NCI-H1436 (cell line): ENCODE measurements around the gene E2F4.

Source experiments
- DNase-seq: peaks from one replicate; lab custom pipeline; 2025; lab: John Stamatoyannopoulos, UW

The E2F4 gene

DNA sequence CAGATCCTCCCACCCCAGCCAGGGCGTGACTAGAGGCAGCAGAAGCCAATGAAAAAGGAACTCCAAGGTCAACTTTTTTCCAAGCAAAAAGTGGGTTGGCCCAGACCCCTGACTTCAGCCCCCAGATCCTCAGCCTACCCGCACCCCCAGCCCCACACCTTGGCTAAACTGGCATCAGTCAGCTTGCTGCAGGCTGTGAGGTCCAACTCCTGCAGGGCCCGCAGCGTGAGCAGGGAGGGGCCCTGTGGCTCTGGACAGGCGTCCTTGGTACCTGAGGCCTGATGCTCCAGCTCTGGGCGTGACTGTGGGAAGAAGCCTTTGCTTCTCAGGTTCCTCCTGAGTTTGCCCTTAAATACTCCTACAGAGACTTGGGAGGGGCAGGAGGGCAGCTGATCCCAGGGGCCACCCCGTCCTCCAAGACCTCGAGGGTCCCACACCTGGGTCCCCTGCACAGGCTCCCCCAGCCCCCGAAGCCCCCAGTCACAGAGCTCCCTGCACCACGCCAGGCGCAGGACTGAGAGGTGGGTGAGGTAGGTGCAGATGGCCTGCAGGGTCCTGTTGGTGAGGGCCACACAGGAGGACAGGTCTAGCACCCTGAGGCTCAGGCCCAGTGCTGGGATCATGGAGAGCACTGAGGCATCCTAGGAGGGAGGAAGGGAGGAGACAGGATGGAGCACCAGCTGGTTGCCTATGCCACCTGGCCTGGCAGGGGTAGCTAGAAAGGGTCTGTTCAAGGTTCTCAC lies 16.4 kb downstream of the E2F4 start:
- no peak for DNase-seq

DNA sequence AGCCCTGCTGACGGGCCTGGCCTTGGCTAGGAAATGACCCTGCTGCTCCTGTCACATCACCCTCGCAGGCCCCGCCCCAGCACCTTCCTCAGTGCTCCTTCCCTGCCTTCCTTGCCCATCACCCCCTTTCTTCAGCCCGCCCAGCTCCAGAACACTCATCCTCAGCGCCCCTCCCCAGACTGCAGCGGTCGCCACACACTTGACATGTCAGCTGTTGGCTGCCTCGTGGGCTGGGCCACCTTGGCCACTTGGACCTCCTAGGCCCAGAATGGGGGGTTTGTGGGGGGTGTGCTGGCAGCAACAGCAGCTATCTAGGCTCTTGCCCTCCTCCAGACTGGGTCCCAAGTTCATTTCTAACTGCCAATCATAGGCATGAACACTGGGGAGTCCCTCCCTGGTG lies 17.6 kb downstream of the E2F4 start:
- no peak for DNase-seq

DNA sequence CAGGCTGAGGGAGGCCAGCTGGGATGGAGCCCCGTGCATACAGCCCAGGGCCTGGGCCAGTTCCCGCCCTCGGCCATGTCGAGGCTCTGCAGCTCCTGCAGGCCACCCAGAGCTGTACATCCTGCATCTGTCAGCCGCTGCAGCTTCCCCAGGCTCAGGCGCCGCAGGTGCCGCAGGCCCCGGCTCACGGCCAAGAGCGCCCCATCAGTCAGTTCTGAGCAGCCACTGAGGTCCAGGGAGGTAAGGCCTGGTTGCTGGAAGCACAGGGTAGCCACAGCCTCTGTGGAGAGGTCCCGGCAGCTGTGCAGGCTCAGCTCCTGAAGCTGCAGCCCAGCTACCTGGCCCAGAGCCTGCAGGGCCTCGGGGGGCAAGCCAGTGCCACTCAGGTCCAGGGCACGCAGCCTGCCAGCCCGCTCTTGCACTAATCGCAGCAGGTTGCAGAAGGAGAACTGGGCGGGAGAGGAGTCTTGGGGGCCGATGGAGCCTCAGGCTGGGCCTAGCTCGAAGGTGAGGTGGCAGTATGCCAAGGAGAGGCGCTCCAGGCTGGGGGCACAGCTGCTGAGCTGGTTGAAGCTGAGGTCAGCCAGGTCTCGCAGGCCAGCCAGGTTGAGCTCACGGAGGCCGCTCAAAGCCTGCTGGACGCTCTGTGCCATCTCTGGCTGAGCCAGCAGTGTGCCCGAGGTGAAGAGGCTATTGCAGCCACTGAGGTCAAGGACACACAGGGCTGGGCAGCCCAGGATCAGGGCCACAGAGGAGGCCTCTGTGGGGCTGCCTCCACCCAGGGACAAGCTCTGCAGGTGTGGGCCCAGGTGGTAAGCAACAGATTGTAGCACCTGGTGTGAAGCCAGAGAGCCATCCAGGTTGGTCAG lies 18.3 kb downstream of the E2F4 start:
- DNase-seq, result no peak

DNA sequence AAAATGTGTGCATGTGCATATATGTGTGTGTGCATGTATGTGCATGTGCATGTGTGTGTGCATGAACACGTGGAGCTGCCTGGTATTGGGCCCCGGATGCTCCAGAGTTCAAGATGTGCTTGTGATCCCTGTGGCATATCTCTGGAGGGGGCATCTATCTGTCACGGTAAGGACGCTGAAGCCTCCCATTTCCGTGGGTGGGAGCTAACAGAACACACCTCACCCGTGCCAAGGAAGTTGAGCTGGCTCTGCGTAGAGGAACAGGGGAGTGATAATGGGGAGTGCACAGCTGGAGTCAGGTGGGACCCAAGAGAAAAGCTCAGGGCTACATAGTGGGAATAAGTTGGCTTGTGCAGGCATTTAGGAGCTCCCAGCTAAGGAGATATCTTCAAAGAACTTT lies 19.7 kb downstream of the E2F4 start:
- no peak for DNase-seq

DNA sequence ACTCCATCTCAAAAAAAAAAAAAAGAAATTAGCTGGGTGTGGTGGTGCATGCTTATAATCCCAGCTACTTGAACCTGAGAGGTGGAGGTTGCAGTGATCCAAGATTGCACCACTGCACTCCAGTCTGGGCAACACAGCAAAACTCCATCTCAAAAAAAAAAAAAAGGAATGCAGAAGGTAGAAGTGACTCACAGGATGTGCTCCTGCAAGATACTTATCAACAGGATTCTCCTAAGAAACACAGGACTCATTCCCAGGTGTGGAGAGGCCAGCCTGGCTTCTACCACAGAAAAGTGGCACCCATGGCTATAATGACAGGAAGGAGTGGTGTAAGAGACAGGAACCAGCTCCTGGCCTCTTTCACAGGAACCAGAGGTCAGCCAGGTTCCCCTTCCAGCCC lies 20.8 kb downstream of the E2F4 start:
- DNase-seq, result no peak

DNA sequence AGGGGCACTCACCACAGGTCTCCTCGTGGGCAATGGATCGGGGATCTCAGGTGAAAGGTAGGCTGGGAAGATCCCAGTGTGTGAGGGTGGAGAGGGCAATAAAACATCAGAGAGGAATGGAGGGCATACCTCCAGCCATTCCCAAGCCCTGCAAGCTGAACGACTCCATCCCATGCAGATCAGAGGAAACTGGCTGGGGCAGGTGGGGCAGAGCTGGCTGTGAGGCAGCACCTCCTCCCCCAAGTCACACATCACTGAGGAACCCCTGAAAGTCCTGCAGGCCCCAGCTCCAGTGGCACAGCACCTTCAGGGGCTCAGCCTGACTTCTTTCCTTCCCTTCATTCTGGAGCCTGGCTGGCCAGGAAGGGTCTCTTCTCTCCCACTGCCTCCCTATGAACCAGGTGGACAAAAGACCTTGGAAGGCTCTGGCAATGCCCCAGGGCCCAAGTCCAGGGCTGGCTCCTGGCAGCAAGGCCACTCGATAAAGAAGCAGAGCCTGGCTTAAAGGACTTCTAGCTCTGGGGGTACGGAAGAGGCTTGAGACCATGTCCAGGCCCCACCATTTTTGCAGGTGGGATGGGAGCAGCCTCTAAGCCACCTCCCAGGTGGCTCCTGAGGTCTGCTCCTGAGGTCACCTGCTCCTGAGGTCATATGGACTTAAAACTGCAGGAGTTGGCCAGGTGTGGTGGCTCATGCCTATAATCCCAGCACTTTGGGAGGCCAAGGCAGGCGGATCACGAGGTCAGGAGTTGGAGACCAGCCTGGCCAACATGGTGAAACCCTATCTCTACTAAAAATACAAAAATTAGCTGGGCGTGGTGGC lies 21.5 kb downstream of the E2F4 start:
- DNase-seq, result no peak

DNA sequence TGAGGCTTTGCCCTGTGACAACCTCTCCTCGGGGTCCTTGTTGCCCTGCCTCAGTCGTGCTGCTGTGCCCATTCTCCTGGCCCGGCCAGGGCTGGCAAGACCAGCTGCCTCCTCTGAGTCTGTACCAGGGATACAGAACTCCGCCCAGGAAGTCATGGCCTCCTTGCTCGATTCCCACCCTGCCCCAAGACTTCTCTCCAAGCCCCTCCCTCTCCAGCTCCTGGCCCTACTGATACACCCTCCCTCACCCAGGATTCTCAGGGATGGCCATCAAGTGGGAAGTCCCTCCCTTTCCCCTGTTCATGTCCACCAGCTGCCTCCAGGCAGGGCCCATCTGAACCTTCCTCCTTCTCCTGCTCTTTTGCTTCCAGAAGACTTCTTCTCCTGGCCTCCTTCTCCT lies 23.8 kb downstream of the E2F4 start:
- no peak for DNase-seq

DNA sequence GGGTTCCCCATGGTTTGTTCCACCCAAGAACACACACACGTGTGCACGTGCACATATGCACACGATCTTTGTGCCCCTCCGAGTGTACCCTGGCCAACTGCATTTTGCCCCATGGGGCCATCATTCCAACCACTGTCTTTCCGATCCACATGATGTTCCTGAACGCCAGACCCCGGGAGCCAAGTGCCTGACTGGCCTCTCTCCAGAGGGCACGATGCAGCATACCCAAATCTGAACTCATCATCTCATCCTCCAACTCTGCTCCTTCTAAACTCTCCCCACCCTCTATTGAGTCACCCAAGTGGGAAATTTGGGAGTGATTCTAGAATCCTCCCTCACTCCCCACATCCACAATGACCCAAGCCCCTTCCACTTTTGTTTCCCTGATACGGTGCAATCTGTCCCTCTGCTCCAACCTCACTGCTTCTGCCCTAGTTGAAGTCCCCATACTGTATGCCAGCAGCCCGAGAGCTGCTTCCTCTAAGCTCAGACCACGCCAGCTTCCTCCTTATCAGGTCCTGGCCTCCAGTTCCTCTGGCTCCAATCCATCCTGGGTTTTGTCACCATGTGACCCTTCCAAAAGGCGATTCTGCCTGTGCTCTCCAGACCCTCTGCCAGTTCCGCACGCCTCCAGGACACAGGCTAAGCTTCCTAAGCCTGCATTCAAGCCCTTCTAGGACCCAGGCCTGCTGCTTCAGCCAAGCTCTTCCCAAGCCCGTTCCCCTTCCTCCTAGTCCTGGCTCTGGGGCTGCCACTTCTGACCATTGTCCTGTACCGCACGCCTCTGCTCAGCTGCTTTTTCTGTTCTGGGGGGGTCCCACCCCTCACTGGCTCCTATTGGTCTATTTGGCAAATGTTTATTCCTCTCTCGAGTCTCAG lies 24.9 kb downstream of the E2F4 start:
- DNase-seq, result no peak

DNA sequence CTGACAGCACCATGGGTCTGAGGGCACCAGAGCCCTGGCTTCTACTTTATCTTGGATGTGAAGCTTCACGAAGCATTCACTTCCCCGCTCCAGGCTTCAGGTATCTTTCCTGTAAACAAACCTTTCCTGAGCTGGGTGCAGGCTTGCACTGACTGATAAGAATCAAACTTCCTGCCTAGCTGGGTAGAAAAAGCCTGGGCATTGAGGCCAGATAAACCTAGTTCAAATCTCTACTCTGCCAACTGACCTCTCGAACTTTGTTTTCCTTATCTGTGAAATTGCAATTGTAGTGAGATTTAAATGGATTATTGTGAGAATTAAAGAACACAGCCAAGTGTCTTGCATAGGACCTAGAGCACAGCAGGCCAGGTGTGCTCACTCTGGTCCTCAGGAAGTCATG lies 32.0 kb downstream of the E2F4 start:
- DNase-seq, result no peak

DNA sequence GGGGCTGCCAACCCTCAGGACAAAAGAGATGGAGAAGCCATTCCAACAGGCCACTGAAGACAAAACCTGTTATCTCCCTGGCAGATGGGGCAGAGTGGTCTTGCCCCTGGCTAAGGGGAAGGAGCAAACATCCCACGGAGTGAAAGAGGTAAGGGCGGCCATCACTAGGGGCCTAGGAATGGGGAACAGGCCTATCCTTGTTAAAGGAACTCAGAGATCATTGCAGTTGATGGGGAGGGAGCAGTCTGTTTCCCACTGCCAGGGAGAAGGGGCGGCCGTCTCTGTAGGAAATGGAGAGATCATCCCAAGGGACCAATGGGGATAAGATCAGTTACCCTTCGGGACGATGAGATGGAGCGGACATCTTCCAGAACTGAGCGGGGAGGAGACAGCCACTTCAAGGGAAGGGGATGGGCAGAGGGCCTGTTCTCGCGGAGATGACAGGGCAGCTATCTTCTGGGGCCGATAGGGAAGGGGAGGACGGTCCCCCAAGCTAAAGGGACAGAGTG lies 34.4 kb downstream of the E2F4 start:
- DNase-seq, result no peak

DNA sequence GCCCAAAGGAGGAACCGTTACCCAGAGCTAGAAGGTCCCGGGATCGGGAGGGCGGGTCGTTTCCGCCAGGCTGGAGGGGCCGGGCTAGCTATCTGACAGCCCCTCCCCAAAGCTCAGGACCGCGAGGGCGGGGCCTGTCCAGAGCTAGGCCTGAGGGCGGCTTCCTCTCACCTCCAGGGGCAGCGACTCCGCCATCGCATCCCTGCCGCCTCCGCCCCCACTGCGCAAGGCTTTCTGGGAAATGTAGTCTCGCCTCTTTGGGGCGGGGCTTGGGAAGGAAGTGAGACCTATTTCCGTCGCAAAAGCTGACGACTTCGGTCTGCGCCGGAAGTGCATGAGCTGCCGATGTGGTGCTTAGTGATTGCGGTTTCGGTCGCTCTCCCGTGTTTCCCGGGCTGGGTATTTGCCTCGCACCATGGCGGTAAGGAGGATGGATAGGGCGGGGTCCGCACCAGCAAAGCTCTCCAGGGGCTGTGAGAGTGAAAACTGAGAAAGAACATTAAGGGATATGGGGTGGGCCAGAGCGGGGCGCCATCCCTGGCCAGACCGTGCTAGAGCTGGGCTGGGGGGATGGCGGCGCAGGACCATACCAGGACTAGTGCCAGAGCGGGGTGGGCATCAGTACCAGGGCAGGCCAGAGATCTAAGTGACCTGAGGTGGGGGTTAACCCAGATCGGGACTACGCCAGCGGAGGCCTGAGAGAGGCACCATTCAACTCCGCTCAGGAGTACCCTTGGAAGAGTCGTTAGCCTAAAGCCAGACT lies 35.0 kb downstream of the E2F4 start, which contains the start of gene TMEM208:
TSS of gene TMEM208 (plus strand) at position 327 of the 763 bp plus-strand sequence. CDS start at position 416, 89 bp downstream.
- DNase-seq, result peak; percentile 97

DNA sequence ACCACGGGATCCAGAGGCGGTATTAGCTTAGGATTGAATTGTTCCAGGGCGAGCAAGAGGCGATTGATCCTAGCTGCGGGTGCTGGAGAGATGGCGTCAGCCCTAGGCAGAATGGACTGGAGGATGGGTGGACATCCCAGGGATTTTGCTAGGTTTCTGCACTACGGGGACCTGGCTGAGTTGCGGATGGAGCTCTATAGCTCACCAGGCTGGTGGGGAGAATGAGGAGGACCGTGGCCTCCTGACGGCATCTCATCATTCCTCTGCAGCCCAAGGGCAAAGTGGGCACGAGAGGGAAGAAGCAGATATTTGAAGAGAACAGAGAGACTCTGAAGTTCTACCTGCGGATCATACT lies 35.6 kb downstream of the E2F4 start:
- no peak for DNase-seq

DNA sequence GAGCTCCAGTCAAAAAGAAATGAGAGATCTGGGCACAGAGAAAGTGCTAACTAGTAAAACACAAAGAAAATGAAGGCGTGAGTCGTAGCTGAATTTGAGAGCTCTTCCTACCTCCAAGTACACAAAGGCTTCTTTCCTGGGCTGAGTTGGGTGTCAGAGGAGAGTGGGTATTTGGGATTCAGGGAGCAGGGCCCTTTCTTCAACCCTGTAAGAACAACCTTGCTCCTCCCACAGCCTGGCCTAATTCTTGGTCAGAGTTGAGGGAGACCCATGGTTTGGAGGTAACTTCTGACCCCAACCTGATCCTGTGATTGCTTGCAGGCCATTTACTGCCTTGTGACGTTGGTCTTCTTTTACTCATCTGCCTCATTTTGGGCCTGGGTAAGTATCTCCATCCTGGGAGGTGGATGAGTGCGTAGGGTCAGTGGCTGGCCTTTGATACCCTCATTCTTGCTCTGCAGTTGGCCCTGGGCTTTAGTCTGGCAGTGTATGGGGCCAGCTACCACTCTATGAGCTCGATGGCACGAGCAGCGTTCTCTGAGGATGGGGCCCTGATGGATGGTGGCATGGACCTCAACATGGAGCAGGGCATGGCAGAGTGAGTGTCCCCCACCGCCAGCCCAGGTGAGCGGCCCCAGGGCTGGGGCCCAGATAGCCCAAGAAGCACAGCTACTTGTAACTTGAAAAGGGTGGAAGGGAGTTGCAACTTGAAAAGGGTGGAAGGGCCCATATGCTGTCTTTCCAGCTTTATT lies 36.3 kb downstream of the E2F4 start:
- DNase-seq, result no peak

DNA sequence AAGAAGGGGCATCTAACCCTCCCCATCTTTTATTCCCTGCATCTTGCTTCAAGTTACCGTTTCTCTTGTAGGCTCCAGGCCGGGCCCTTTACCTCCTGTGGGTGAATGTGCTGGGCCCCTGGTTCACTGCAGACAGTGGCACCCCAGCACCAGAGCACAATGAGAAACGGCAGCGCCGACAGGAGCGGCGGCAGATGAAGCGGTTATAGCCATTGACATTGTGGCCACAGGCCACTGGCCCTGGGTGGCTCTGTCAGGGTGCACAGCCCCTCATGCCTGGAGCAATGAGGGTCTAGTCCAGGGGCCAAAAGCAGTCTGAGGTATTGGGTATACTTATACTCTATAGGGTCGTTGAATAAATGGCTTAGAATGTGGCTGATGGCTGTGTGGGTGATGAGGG lies 37.0 kb downstream of the E2F4 start:
- DNase-seq, result no peak

DNA sequence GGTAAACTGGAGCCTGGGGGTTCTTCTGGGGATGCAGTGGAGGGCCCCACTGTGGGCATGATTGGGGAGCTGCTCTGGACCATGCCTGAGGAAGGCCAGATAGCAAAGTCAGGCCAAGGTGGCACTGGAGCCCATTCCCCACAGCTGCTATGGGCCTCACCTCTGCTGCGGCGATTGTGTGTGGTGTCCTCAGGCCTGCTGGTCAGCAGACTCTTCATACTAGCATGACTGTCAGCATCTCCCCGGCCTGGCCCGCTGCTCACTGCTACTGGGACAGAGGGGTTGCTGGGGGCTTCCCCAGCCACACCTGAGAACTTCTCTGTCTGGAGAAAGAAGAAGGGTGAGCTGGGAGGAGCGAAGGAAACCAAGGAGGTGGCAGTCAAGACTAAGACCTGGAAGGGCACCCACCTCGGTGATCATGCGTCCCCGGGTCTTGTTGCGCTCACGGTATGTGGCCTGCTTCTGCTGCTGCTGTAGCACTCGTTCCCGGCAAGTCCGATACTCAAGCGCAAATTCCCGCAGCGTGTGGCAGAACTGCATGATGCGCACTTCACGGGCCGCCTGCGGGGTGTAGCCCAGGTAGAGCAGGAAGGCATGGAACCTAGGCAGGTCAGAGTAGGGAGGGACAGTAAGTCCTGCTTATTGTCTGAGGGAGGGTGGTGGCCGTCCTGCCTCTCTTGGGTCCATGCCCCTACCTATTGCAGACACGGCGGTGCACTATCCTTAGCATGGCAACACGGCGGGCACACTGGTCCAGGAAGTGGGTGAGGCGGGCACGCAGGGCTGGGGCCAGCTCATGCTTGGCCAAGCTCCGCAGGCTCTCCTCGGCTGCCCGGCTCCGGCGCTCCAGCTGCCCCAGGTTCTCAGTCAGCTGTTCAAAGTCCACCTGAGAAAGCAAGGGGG lies 38.2 kb downstream of the E2F4 start:
- DNase-seq, result no peak

DNA sequence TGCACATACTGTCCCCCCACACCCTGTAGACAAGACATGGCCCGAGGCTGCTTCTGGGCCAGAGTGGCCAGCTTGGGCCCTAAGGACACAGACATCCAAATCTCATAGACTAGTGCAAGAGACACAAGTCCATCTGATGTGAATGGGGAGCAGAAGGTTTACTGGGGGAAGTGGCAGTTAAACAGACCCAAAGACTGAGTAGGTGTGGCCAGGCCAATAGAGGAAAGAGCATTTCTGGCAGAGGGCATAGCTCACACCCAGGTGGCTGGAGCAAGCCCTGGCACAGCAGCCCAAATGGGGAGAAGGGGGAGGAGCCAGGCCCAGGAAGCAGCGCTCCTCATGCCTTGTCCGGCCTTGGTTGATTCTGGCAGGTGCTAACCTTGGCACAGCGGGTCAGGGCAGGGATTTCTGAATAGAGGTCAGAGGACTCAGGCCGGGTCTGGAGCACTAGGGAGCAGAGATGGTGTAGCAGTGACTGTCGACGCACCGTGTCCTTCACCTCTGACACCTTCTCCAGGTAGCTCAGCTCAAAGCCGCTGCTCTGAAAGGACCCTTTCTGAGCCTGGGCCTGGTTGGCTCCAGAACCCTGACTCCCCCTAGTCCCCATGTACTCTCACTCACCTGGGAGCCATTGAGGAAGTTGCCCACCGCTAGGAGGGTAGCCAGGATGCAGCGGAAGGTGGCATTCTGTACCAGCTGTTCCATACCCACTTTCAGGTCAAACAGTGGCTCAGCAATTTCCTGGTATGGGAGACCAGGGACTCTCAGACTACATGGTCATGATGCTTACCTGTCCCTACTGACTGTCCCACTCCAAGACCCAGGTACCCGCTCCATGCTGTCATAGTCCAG lies 39.1 kb downstream of the E2F4 start:
- no peak for DNase-seq

DNA sequence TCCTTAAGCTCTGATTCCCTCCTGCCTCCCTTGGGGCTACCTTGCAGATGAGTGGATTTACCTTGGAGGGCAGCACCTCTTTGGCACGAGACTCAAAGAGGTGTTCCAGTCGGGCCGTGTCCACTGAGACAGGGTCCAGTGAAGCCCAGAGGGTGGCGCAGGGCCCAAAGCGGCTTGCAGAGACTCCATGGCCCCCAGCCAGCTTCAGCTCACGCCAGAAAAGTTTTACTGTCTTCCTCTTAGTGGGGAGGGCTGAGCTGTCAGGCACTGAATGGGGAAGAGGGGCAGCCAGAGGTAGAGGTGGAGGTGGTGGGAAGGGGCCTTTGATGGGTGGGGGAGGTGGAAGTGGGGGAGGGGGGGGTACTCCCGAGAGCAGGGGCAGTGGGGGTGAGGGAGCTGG lies 41.6 kb downstream of the E2F4 start:
- no peak for DNase-seq

DNA sequence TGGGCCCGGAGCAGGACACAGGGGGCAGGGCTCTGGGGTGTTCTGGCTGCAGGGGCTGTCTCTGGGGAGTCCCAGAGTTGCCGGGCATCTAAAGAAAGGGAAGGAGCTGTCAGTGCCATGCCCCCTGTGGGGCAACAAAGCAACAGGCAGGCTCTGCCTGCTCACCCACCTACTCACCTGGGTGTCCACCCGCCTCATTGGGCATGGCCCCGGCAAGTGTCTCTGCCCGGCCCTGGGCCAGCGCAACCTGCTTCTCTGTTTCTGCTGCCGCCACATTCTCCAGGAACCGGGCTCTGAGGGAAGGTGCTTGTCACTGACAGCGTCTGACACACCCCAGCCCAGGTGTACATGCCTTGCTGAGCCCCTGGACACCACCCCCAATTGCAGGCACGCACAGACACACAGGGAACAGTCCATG lies 42.2 kb downstream of the E2F4 start:
- no peak for DNase-seq
